Measurements from ENCODE around the gene IFIT2.
"Not testable (repeated sequence)": the region's sequence is repeated elsewhere in the genome, so short reads cannot be mapped to it uniquely, and the experiment has no call there.

The IFIT2 gene, protein sequence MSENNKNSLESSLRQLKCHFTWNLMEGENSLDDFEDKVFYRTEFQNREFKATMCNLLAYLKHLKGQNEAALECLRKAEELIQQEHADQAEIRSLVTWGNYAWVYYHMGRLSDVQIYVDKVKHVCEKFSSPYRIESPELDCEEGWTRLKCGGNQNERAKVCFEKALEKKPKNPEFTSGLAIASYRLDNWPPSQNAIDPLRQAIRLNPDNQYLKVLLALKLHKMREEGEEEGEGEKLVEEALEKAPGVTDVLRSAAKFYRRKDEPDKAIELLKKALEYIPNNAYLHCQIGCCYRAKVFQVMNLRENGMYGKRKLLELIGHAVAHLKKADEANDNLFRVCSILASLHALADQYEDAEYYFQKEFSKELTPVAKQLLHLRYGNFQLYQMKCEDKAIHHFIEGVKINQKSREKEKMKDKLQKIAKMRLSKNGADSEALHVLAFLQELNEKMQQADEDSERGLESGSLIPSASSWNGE

GRCh38 chr10:89301721-89302445, at the start of gene IFIT2:
TSS of gene IFIT2 (plus strand) at chr10:89302046. CDS start at chr10:89302124, 78 bp downstream.
- DNase-seq (ENCODE audit: low spot score) = no peak

DNA sequence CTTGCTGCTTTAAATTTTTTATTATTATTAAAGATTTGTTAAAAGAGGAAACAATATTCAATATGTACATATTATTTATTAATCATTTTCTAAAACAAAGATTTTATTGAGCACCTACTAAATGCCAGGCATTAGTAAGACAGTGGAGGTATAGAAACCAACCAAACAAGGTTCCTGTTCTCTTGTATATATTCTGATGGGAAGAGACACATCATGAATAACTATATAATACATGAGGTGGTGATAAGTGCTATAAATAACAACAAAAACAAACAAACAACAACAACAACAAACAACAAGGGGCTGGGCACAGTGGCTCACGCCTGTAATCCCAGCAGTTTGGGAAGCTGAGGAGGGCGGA, 49.6 kb upstream of the IFIT2 start:
- DNase-seq (ENCODE audit: low spot score) = no peak

- not testable (repeated sequence) for DNase-seq (ENCODE audit: low spot score)
Observed at GRCh38 chr10:89255091-89255579, 46.7 kb upstream of the IFIT2 start.

- no peak for DNase-seq (ENCODE audit: low spot score)
Observed at GRCh38 chr10:89255793-89256192, 46.1 kb upstream of the IFIT2 start.

DNA sequence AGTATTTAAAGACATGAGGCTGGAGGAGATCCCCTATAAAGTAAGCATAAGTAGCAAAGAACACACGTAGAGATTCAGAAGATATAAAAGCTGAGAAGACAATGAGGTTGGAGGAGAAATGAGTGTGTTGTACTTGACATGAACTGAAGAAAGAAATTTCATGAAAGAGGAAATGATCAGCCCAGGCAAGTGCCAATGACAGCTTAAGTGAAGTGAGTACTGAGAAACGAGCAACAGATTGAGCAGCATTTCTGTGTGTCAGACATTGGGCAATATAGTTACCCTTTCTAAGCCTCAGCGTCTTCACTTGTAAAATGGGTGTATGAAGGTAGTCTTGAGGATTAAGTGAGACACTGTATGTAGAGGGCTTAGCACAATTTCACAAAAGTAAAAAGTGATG, 45.5 kb upstream of the IFIT2 start:
- DNase-seq (ENCODE audit: low spot score) = no peak

DNA sequence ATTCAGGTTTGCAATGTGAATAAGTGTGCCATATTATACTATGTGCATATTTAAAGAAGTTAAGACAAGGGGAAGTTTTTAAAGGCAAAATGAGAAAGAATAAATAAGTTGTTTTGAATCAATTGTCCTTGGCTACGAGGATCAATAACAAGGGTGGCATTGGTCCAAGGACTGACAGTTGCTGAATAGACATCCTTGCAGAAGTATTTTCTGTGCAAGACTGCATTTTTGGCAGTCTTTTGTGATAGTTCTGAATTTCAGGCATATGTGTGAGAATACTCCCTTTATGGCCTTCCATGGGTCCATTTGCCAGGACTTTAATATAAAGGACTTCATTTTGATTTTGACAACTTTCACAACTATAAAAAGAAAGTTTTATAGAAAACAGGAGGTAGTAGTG, 44.9 kb upstream of the IFIT2 start:
- no peak for DNase-seq (ENCODE audit: low spot score)

DNA sequence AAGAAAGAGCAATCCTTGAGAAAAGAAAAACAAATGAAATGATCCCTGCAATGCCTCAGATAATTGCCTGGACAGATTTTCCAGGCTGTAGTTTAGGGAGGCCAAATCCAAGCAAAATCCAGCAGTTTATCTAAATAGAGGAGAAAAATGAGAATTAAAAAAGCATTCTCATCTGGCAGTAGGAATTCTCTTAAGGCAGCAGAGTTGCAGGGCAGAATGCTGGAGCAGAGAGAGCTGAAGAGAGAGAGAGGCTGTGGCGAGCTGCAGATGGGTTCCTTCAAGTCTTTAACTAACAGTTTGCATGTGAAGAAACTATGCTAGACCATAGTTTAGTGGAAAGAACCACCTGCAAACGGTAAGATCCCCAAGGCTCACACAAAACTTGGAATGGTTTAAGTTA, 44.3 kb upstream of the IFIT2 start:
- DNase-seq (ENCODE audit: low spot score) = no peak

DNA sequence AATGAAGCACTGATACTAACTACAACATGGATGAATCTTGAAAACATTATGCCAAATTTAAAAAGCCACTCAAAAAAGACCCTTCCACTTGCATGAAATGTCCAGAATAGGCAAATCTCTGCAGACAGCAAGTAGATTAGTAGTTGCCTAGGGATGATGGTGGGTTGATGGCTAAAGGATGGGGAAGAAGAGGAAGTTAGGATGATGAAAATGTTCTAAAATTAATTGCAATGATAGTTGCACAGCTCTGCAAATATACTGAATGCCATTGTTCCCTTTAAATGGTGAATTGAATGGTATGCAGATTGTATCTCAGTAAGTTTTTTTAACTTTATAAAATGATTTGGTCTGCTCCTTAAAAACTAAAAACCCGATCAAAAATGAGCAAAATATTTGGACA, 43.0 kb upstream of the IFIT2 start:
- DNase-seq (ENCODE audit: low spot score) = no peak

DNA sequence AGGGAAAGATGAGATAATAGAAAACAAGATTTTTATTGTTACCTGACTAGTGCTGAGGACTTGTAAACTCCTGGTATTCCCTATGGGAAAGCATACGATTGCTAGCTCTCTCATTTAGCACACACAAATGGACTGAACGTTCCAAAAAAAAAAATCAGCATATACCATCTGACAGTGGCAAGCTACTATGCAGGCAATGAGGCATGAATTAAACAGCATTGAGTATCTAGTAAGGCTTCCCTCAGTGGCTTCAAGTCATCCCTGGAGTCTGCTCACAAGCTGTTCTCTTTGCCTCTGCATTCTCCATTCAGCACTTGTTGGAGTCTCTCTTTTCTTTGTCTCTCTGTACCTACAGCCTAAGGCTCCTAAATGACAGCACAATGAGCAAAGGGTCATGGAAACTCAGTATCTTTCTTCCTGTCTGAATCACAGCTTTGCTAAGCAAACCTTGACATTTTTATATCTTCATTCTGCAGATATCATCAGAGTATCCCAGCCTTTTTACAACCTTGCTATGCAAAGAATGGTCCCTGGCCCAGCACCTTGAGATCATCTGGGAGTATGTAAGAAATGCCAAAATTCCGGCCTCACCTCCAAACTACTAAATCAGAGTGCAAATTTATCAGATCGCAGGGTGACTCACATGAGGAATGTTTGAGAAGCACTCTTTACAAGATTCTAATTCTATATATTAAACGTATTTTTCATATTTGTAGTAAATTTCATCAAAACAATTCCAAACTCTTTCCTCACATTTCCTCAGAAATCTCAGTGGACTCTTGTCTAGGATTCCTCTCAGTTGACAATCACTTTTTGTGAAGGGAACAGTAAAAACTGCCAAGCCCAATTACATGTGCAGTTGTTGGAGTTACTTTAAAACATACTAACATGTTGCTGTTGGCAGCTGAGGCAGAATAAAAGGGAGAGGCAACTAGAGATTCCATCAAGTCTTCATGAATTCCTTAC, 39.5 kb upstream of the IFIT2 start:
- no peak for DNase-seq (ENCODE audit: low spot score)

DNA sequence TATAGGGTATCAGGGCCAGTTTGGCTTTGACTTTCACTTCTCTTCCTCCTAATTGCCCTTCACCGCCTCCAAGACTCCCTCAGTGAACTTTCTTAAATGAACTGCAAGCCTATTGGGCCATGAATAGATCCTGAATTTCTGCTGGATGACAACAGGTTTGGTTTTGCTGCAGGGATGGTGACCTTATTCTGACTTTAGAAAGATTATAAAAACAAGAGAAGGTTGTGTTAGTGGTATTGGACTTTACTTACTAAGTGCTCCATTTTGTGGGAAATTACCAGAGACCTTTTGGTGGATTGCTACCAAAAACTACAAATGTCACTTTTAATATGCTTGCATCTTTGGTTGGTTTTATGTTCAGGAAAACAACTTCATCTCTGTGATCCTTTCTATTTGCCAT, 38.8 kb upstream of the IFIT2 start:
- DNase-seq (ENCODE audit: low spot score) = no peak

DNA sequence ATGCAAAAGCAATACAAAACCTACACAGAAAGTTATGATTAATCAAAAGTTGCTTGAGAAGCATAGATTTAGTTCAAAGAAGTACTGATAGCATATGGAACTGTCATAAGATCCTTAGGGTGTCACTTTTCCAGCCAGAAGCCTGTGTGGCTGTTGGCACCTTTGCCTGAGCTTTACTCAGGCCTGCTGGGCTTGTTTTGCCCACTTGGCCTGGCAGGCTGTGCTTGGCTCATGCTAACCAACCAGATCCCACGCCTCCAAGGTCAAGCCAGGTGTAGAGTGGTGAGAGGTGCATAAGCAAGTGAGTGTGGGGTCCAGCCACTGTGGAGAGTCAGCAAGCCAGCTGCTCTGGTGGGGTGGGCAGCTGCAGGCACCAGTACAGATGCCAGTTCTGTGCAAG, 38.3 kb upstream of the IFIT2 start:
- DNase-seq (ENCODE audit: low spot score) = no peak

DNA sequence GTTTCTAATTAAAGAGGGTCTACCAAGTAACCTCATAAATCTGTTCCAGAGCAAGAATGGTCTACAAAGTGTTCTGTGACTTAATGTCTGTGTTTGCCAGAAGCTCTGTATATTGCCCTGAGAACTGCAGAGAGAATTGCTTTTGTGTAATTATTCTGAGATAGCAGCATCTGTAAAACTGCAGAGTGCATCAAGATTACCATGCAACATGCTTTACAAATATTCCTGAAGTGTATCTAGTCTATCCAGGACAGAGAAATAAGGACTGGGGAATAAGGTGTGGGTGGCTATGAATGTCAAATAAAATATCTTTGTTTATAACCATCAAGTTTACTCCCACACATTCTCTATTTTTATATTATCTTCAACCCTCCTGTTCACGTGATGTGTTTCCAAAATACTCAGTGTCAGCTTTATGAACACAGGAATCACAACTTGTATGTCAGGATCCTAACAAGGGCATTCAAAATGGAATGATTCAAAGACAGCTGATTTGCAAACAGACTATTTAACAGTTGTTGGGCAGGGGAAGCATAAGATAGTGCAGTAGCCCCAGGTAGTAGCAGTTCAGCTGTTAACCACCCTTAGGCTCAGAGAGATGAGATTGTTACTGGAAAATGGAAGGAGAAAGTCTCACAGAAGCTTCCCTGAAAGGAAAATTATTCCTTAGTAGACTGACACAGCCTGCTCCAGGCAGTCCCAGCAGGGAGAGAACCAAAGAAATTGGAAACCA, 35.0 kb upstream of the IFIT2 start:
- no peak for DNase-seq (ENCODE audit: low spot score)

DNA sequence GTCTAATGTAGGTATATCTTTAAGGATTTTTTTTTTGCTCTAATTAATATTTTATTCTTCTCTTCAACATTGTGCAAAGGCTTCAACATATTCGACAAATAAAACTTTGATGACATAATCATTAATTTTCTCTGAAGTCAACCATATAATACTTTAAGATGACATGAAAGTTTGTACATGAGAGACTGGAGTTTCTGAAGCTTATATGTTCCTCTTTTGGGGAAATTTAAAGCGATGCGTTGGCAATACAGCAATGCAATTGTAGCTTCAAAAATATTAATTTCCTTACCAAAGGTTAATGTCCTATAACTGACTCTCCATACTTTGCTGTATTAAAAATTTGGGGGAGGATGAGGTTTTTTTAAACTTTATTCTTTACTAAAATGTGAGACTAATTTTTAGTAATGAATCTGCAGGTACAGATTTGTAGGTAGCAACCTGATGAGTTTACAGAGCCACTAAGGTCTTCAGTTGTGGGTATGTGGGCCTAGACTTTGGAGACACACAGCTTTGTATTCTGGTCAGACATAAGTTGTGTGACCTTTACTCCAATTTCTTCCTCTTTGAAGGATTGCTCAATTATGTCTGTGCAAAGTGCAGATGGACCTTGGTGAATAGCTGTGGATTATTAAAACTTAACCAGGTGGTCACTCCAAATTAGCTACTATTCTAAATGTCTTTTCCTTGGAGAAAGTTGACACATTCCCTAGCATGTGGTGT, 32.3 kb upstream of the IFIT2 start:
- DNase-seq (ENCODE audit: low spot score) = no peak

GRCh38 chr10:89270153-89270483, 31.7 kb upstream of the IFIT2 start:
- DNase-seq (ENCODE audit: low spot score) = no peak

GRCh38 chr10:89271532-89271931, 30.3 kb upstream of the IFIT2 start:
- DNase-seq (ENCODE audit: low spot score) = no peak

- no peak for DNase-seq (ENCODE audit: low spot score)
Observed at GRCh38 chr10:89273680-89274079, 28.2 kb upstream of the IFIT2 start.

- DNase-seq (ENCODE audit: low spot score) = no peak
Observed at GRCh38 chr10:89274928-89275327, 26.9 kb upstream of the IFIT2 start.

GRCh38 chr10:89275383-89275782, 26.5 kb upstream of the IFIT2 start:
- peak; percentile 24 for DNase-seq (ENCODE audit: low spot score)

DNA sequence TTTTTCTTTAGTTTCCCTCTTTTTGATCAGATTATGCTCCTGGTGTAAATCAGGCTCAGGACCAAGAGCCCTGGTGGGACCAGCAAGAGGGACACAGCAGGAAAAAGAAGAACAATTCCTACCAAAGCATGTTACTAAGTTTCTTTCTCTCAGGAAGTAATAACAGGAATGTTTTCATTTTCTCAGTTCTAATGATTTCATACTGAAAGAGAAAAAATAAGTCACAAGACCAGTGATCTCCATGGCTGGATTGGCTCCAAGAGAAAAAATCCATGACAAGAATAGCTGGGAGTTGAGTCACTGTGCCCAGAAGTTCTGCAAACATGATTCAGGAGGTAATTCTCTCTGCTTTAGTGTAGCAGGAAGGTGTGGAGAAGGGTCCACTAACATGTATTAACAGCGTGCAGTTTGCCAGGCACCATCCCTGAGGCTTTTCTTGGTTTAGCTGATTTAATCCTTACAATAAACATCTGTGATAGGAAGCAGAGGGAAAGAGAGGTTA, 23.8 kb upstream of the IFIT2 start:
- DNase-seq (ENCODE audit: low spot score) = no peak

DNA sequence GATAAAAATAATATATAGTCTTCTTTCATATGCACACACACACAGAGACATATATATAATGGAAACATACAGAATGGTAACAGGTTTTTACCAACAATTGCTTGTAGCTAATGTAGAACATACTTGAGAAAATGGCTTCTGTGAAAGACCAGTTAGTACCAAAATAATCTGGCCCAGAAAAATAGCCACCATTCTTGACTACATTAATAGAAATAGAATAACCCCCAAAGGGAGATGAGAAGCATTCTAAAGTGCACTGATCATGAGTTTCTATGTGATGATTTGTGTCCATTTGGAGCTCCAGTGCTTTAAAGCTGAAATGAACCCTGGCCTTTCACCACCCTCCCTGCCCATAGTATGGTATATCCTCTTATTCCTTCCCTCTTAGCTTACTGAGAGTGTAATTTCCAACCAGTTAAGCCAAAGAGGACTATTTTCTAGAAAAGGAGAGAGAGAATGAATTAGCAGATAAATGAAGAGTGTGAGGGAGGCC, 22.9 kb upstream of the IFIT2 start:
- DNase-seq (ENCODE audit: low spot score) = no peak

Data from iPS-NIHi11 (cell line).